Stimulated activated CD8-positive, alpha-beta memory T cell treated with anti-CD3 and anti-CD28 coated beads, Interleukin-15, amount 100 ng/mL, for 48 hours (primary cell): Measurements from ENCODE around the gene CDC73.
A peak's percentile ranks its signal among the peaks of the same experiment; 100 is the strongest.
"Not testable (repeated sequence)": the region's sequence is repeated elsewhere in the genome, so short reads cannot be mapped to it uniquely, and the experiment has no call there.

ENCODE experiments used
- DNase-seq, 2 donors: peaks; one replicate each; pipeline ENCODE4 v3.0.0-alpha.2; 2020; ENCODE audit warnings: low read depth in 2 of 2

The CDC73 gene

DNA sequence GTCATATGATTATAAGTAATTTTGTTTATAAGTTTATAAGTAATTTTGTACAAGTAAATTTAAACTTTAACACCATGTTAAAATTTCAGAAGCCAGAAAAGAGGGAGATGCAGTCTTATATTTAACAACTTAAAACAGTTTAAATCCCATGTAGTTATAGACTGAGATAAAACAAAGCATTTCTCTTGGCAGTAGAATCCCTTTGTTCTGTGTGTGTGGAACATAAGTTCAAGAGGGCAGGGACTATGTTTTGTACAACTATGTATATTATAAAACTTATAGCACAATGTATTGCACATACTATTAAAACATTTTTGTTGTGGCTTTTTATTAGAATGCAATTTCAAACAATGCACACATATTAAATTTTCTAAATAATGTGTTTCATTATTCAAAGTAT is 109.3 kb downstream of the CDC73 start:
- not testable (repeated sequence) for DNase-seq

DNA sequence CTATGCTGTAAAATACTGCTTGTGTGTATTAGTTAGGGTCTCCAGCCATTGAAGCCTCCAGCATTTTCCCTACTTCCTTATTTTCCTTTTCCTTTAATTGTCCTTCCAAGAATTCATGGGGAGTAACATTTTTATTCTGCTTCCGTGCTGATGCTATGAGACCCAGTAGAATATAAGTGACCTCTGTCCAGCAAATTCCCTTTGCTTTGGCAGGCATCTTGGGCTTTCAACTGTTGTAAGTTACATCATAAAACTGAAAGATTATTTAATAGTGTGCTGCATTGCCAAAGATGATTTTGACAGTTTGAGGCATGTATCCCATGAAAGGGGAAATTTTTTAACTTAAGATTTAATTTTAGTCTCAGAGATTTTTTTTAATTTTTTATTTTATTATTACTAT is 112.7 kb downstream of the CDC73 start:
- DNase-seq: no peak

DNA sequence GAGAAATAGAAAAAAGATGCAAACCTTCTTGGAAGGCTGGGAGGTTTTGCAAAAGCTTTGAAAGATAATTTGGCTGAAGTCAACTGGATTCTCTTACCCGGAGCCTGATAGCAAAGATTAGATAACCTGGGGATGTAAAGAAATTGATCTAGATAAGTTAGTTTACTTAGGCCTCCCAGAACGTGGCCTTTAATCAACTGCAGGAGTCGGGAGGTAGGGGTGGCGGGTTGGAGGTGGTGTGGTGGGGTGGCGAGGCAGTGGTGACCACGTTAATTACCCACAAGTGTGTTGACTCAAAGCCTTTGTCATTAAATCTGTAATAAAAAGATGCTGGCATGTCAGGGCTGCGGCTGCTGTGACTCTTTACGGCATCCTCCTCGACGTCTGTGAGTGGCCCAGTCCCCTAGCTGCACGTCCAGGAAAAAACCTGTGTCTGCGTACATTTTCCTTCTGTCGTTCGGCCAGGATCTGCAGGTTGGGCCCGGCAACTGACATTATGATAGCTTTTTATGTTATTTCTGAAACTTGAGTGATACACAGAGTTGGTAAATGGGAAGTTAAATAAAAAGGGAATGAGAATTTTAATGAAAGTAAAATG is 115.6 kb downstream of the CDC73 start:
- no peak for DNase-seq

DNA sequence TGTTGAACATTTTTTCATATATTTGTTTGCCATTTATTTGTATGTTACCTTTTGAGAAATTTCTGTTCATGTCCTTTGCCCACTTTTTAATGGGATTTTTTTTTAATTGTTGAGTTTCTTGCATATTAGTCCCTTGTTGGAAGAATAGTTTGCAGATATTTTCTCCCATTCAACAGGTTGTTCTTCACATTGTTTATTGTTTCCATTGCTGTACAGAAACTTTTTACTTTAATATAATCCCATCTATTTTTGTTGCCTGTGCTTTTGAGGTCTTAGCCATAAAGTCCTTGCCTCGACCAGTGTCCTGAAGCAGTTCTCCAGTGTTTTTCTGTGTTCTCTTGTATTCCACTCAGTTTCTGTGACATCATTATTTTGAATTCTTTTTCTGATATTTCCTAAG is 118.8 kb downstream of the CDC73 start:
- DNase-seq: no peak

DNA sequence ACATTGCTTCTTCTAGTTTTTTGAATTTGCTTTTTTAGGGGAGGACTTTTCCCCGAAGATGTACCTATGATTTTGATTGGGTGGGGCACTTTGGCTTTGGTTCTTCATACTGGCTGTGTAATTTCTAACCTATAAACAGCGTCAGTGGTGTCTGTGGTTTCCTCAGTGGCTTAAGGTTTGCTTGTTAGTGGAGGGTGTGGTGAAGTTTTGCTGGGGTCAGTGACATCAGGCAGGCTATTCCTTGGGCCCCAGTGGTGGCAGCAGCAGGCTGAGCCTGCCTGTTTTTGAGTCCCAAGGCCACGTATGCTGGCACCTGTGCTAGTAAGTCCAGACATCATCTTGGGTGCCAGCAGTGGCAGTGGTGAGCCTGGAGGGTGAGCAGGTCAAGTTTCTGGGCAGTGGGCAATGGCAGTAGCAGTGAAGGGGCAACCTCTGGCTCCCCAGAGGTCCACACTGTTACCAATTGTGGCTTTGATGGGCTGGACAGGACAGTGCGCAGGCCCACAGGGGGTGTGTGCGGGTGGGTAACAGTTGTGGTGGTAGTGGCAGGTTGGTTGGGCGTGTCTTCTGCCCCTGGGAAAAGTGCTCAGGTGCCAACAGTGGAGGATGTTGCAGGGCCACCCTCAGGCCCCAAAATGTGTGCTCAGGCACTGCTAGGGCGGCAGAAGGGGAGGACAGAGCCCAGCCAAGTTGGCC is 119.4 kb downstream of the CDC73 start:
- peak in 1 of 2 donors; percentile 8 for DNase-seq

DNA sequence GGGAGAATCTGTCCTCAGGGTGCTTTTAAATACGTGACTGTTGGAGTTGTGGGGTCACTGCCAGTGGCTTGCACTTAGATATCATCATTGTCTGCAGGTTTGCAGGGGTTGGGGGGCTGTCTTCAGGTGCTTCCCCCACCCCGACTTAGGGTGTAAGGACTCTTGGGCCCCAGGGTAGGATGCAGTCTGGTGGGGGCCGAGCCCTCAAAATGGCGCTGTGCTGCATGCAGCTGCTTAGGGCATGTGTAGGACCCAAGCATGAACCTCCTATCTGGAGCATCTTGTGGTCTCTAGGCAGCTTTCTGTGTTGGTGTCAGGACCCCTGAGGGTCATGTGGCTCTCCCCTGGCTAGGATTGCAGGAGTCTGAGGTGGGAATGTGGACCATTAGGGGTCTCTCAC is 120.2 kb downstream of the CDC73 start:
- DNase-seq: no peak

DNA sequence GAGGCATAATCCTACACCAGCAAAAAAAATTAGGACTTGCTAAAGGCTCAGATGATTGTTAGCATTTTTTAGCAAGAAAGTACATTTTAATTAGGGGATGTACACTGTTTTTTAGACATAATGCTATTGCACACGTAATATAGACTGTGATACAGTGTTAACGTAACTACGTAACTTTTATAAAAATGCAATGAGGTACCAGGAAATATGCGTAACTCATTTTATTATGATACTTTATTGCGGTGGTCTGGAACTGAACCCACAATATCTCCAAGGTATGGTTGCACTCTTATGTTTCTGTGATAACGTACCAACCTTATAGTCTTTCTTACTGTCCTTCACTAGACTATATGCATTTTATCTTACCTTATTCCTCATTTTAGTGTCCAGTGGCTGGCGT is 127.4 kb downstream of the CDC73 start:
- DNase-seq: no peak

DNA sequence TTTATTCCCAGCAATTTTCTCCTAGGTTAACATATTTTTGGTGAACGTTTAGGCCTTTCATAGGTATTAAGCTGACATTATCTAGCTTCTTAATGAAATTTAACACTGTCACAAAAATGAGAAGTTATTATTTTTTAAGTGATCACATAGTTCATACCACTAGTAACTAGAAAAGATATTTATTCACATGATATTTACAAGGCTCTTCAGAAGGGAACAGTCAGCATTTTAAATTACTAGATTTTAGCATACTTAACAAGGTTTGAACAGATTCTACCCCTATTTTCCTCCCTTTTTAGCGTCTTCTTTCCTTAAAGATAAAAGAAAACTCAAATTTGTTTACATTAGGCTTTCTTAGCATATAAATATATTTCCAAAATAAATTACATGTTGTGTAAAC is 130.1 kb downstream of the CDC73 start:
- no peak for DNase-seq

DNA sequence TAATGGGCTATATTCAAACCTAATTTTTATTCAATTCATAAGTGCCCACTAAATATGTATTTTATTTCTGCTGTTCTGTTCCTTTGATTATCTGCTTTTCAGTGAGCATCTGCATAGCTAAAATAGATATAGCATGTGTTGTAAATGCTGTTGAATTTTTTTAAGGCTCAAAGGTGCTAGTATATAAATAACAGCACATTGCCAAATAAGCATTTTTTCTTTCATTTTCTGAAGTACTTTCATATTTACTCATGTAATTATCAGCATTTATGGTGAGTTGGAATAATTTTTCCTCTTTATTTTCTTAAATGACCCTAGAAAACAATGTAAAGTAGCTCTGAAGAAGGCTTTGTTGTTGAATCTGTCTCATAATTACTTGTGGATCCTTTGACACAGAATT is 134.2 kb downstream of the CDC73 start:
- no peak for DNase-seq

DNA sequence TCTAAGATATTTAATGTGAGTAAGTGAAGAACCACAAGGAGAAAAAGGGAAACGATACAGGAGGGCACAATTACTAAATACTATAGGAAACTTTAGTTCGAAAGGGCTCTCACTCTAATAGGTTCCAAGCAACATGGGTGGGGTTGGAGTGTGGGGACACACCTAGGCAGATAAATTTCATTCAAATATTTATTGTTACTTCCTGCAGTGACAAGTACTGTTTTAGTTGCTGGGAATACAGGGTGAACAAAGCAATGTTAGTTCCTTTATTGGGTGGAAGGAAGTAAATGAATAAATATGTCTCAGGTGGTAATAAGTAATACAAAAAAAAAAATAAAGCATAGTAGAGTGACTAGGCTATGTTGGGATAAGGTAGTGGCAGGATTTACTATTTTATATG is 137.8 kb downstream of the CDC73 start:
- DNase-seq: no peak

DNA sequence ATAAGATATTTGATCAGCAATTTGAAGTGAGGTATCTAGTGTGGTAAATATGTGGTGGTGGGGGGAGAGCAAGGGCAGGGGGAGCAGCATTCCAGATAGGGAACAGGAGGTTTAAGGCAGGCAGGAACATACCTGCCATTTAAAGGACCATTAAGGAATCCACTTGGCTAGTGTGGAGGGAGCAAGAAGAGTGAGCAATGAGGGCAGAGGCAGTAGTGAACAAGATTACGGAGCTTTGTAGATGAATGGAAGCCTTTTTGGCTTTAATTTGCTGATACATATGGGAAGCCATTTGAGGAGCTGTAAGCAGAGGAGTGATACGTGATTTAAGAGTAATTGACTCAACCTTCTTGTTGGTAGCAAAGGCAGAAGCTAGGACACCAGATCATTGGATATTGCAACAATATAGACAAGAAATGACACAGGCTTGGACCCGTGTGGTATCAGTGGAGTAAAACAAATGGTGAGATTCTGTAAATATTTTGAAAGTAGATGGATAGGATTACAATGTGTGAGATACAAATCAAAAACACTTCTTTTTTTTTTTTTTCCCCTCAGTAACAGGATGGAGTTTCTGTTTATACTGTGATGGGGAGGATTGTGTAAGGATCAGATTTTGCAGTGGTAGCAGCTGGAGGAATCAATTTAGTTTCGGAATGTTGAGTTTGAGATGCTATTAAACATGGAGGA is 138.4 kb downstream of the CDC73 start:
- DNase-seq: no peak

DNA sequence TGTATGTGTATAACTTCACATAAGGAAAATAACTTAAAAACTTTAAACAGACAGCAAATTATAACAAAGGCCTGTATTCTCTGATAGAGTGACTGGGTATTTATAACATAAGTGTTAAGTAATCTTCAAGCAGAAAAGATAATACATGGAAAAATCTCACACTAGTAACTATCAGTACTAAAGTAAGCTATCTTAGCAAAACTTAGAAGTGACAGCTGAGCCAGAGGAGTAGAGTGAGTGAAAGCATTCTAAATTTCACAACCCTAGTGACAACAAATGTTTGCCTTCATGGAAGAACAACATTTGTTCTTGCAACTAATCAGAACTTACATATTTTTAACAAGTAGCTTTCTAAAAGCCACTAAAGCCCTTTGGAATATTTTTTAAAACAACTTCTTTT is 139.1 kb downstream of the CDC73 start:
- DNase-seq: no peak

DNA sequence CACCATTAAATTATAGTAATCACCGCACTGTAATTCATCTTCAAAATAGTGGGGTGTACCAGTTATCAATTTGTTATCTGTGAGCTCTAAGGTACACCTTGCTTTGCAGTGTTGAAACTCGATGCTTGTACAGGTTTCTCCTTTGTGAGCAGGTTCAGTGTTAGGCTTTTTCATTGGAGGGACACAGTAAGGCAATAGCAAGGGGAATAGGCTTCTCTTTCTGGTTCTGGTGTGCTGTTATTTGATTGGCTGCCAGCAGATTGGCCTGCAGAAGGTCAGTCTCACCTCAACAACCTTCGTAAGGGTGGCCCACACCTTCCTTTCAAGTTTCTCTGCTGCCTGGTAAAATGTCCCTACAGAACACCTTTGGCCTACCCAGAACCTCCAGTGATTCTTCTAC is 140.8 kb downstream of the CDC73 start:
- DNase-seq: no peak

DNA sequence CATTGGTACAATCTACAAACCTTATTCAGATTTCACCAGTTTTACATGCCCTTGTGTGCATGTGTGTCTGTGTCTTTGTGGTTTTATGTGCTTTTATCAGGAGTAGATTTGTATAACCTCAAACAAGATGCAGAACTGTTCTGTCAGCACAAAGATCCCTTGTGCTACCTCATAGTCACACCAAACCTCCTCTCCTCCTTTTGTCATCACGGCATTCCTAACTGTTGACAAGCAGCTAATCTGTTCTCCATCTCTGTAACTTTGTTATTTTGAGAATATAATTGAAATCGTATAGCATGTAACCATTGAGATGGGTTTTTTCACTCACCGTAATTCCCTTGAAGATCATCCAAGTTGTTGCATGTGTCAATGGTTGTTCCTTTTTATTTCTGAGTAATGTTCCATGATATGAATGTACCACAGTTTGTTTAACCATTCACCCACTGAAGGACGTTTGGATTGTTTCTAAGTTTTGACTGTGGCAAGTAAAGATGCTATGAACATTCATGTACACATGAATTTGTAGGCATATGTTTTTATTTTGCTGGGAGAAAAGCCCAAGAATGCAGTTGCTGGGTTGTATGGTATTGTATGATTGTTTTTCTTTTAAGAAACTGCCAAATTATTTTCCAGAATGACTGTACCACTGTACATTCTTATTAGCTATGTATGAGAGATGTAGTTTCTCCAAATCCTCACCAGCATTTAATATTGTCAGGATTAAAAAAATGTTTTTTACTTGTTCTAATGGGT is 142.7 kb downstream of the CDC73 start:
- no peak for DNase-seq

DNA sequence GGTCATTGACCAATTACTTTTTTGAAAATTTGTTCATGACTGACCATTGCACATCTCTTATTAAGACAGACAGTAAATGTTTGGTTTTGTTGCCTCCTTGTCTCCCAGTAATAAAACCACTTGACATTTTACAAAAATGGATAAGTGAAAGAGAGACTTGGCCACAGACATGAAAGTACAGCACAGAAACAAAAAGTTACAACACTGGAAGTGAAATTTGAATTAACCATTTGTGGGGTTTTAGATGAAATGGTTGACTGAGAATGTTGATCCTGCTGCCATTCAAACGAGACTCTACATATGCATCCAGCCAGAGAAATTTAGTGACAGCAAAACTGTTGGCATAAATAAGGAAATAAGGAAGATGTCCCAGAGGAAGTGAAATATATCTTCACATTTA is 143.9 kb downstream of the CDC73 start:
- no peak for DNase-seq

DNA sequence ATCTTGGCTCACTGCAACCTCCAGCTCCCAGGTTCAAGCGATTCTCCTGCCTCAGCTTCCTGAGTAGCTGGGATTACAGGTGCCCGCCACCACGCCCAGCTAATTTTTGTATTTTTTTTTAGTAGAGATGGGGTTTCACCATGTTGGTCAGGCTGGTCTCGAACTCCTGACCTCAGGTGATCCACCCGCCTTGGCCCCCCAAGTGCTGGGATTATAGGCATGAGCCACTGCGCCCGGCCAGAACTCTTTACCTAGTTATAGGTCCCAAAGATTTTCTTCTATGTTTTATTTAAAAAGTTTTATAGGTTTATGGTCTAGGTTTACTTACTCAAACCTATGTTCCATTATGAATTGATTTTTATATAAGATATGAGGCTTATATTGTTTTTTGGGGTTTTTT is 145.0 kb downstream of the CDC73 start:
- DNase-seq: not testable (repeated sequence)

DNA sequence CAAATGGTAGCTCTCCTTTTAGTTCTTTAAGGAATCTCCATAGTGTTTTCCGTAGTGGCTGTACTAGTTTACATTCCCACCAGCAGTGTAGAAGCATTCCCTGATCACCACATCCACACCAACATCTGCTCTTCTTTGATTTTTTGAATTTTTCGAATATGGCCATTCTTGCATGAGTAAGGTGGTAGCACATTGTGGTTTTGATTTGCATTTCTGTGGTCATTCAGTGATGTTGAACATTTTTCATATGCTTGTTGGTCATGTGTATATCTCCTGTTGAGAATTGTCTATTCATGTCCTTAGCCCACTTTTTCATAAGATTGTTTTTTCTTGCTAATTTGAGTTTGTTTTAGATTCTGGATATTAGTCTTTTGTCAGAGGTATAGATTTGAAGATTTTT is 149.2 kb downstream of the CDC73 start:
- DNase-seq: no peak

DNA sequence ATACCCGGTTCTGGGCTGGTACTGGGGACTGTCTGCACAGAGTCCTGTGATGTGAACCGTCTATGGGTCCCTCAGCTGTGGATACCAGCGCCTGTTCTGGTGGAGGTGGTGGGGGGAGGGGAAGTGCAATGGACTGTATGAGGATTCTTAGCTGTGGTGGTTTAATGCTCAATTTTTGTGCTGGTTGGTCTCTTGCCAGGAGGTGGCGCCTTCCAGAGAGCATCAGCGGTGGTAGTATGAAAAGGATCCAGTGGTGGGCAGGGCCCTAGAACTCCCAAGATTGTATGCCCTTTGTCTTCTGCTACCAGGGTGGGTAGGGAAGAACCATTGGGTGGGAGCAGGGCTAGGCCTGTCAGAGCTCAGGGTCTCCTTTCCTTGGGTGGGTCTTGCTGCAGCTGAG is 153.9 kb downstream of the CDC73 start:
- DNase-seq: no peak

DNA sequence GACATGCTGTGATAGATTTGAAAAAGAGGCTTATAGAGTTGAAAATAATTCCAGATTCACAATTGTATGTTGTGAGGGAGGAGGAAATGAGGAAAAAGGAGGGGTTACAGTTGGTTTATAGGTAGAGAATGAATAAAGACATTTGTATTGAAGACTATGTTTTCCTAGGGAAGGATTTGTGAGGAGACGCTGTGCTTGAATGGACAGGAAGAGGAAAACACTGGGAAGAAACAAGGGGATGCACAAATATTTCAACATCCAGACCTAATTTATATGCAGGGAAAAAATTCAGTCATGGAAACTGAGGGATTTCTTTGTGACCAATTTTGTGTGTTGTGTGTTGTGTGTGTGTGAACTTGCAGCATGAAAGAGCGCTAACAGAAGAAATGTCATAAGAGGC is 157.1 kb downstream of the CDC73 start:
- DNase-seq: no peak

DNA sequence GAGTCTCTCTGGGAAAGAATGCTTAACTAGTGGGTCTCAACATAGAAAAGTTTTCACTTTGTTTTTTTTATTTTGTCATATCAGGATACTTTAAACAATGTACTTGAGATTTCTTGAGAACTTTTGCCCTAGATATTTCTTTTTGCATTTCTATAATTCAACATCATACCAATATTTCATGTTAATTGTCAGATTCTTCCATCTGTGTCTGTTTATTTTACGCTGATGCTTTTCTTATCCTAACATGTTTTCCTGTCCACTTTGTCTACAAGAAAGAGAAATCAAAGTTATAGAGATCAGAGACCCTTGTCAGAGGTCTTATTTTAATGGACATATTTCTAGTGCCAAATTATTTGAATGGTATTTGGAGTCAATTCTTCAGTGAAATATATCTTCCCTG is 160.1 kb downstream of the CDC73 start:
- DNase-seq: no peak

DNA sequence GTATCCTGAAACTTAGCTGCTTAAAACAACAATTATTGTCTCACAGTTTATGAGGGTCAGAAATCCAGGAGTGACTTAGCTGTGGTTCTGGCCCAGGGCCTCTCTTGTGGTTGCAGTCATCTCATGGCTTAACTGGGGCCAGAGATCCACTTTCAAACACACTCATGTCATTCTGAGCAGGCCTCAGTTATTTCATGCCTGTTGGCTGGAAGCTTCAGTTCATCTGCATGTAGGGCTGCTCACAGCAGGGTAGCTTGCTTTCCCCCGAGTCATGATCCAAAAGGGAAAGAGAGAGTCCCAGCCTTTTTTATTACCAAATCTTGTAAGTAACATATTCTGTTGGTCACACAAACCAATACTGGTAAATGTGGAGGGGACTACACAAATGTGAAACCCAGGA is 161.2 kb downstream of the CDC73 start:
- DNase-seq: no peak

DNA sequence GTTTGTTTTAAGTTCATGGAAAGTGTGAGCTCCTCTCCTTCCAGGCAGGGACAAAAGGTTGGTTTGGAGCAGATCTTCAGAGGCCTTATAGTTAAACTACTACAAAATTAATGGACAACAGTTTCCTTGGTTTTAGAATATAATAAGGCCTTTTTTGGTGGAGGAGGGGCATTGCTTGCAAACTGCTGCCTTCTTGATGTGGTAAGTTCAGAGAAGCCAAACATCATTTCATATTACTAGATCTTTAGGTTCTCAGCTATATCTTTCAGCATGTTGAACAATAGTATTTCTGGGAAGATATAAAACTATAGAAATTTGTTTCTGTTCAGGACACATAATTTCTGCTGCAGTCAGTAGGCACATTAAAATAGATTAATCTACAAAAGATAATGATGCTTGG is 162.4 kb downstream of the CDC73 start:
- no peak for DNase-seq

DNA sequence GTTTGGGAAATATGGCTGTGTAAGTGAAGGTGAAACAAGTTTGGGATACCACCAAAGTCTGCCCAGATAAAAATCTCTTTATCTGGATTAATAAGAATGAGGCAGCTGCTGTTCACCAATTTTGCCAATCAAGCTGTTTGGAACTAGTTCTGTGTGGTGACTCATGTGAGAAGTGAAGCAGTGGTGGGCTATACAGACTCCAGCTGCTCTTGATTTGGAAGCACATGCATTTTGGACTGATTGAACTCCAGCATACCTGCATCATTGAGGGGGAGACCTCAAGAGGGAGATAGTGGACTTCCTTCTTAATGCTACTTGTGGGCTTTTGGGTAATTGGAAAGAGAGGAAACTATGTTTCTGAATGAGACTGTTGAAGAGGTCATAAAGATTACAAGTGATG is 163.8 kb downstream of the CDC73 start:
- no peak for DNase-seq
